VCaP (cell line): ENCODE data around the gene STAC.
A peak's percentile ranks its signal among the peaks of the same experiment; 100 is the strongest.
"Not testable (repeated sequence)": the region's sequence is repeated elsewhere in the genome, so short reads cannot be mapped to it uniquely, and the experiment has no call there.

Source experiments
- H3K27ac ChIP-seq: fragments of 450-650 bp; 2 replicates; pipeline ENCODE4 v1.5.1; 2017
- CTCF ChIP-seq: fragments of 450-650 bp; conservative IDR thresholded peaks from 2 replicates; pipeline ENCODE4 v1.5.1; 2017; ENCODE audit warnings: mild to moderate bottlenecking, moderate library complexity

The STAC gene

GRCh38 chr3:36434687-36435426, 54.6 kb downstream of the STAC start:
- no peak for TF ChIP-seq CTCF
- no peak overlapping the region for H3K27ac ChIP-seq

GRCh38 chr3:36443028-36443686, 62.9 kb downstream of the STAC start:
- H3K27ac ChIP-seq: no peak overlapping the region
- TF ChIP-seq CTCF: no peak

- no peak for TF ChIP-seq CTCF
- no peak overlapping the region for H3K27ac ChIP-seq
Observed at GRCh38 chr3:36444909-36445308, 64.6 kb downstream of the STAC start.

- H3K27ac ChIP-seq: no peak overlapping the region
- TF ChIP-seq CTCF: no peak
Observed at GRCh38 chr3:36446276-36446675, 66.0 kb downstream of the STAC start.

GRCh38 chr3:36447061-36447460, 66.8 kb downstream of the STAC start:
- no peak overlapping the region for H3K27ac ChIP-seq
- no peak for TF ChIP-seq CTCF

- H3K27ac ChIP-seq: peak overlapping the region; percentile 50
- TF ChIP-seq CTCF: no peak
Observed at GRCh38 chr3:36451816-36452215, 71.5 kb downstream of the STAC start.

- H3K27ac ChIP-seq: not testable (repeated sequence)
Observed at GRCh38 chr3:36453213-36453612, 72.9 kb downstream of the STAC start.

GRCh38 chr3:36453896-36454295, 73.6 kb downstream of the STAC start:
- not testable (repeated sequence) for H3K27ac ChIP-seq
